ENCODE measurements around the gene RCN1.

- TF ChIP-seq ZBTB17 (tag by site-specific recombination; IDR thresholded peaks at IDR 0.05), result no peak
- TF ChIP-seq OSR2 (tag by site-specific recombination; IDR thresholded peaks at IDR 0.05), result no peak
- no peak for TF ChIP-seq ZFP37 (tag by site-specific recombination; IDR thresholded peaks at IDR 0.05)
- no peak for TF ChIP-seq PBX3 (CRISPR knock-in tag; IDR thresholded peaks at IDR 0.05)
- TF ChIP-seq, protein P1, sequence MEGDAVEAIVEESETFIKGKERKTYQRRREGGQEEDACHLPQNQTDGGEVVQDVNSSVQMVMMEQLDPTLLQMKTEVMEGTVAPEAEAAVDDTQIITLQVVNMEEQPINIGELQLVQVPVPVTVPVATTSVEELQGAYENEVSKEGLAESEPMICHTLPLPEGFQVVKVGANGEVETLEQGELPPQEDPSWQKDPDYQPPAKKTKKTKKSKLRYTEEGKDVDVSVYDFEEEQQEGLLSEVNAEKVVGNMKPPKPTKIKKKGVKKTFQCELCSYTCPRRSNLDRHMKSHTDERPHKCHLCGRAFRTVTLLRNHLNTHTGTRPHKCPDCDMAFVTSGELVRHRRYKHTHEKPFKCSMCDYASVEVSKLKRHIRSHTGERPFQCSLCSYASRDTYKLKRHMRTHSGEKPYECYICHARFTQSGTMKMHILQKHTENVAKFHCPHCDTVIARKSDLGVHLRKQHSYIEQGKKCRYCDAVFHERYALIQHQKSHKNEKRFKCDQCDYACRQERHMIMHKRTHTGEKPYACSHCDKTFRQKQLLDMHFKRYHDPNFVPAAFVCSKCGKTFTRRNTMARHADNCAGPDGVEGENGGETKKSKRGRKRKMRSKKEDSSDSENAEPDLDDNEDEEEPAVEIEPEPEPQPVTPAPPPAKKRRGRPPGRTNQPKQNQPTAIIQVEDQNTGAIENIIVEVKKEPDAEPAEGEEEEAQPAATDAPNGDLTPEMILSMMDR (tag by site-specific recombination; IDR thresholded peaks at IDR 0.05), result no peak
- TF ChIP-seq SALL2 (tag by site-specific recombination; IDR thresholded peaks at IDR 0.05; ENCODE audit: borderline replicate concordance), result no peak
- TF ChIP-seq ZNF24 (tag by site-specific recombination; IDR thresholded peaks at IDR 0.05), result no peak
- TF ChIP-seq ZNF114 (tag by site-specific recombination; IDR thresholded peaks at IDR 0.05), result no peak
- TF ChIP-seq YY1 (tag by site-specific recombination; IDR thresholded peaks at IDR 0.05), result no peak
- no peak for TF ChIP-seq ZBTB11 (tag by site-specific recombination; conservative IDR thresholded peaks at IDR 0.05; ENCODE audit: low read depth)
- no peak for TF ChIP-seq ZNF768 (tag by site-specific recombination; IDR thresholded peaks at IDR 0.05)
- TF ChIP-seq ZFP69B (tag by site-specific recombination; IDR thresholded peaks at IDR 0.05), result no peak
- no peak for TF ChIP-seq ZNF660 (tag by site-specific recombination; IDR thresholded peaks at IDR 0.05)
- no peak for TF ChIP-seq ZNF776 (tag by site-specific recombination; IDR thresholded peaks at IDR 0.05; ENCODE audit: borderline replicate concordance)
Observed at GRCh38 chr11:32092581-32093170, 1.8 kb downstream of the RCN1 start.
